K562 (cell line): ENCODE data around the gene SLC44A1. TPM values are rescaled to one million over a fixed set of nuclear protein-coding genes. Genes with fewer than 3 reads are reported as not detected.

Source experiments
- ATAC-seq: fragments of 200-7000 bp; cut with Tn5 transposase; 3 replicates; pipeline ENCODE4 v1.9.1; 2020; ENCODE audit warnings: moderate library complexity
- BruUV-seq: library from RNA; stranded (reverse); fragments of 400-500 nt; replicated peaks from 2 replicates; lab custom pipeline; 2021; lab: Mats Ljungman, UMichigan
- CTCF ChIA-PET: fragments of 300-600 bp; formaldehyde crosslinking; extraction: SDS; loops from one replicate; lab custom pipeline; 2021; ENCODE audit warnings: low intra/inter-chr PET ratio; lab: Yijun Ruan, JAX
- POLR2A ChIA-PET: fragments of 300-600, 350-650 bp; sonication (Branson Sonifier 250); formaldehyde crosslinking; extraction: SDS; loops from one replicate; lab custom pipeline; 2021; ENCODE audit warnings: antibody characterized with exemption, inconsistent platforms; lab: Yijun Ruan, JAX
- DNase-seq, 4 experiments: peaks; one replicate each; pipeline versions ENCODE4 v3.0.0 to v3.0.0-alpha.2; 2011 to 2018; ENCODE audit warnings: low spot score in 3 of 4, mixed read lengths in 3 of 4; ENCODE audit errors: extremely low read depth in 1 of 4
- FAIRE-seq: peaks from 2 replicates; lab custom pipeline; 2011; peaks lifted over from hg19 to GRCh38; lab: Jason Lieb, UNC
- H2AFZ ChIP-seq: 2 replicates; pipeline ENCODE4 v1.6.0; 2011; ENCODE audit warnings: low read depth, low read length, control low read depth, inconsistent platforms
- H3K27ac ChIP-seq: fragments of 200-600 bp; 3 replicates; pipeline ENCODE4 v1.8.0; 2011; ENCODE audit warnings: low read depth, mild to moderate bottlenecking, control low read depth, inconsistent platforms, low read length, moderate library complexity, mixed read lengths; ENCODE audit errors: extremely low read depth
- H3K27me3 ChIP-seq, 2 experiments: fragments of 300-600 bp in 1 of 2; 2 replicates in 1 of 2; 3 replicates in 1 of 2; pipeline versions ENCODE4 v1.6.0 to v1.8.0; 2011; ENCODE audit warnings: inconsistent platforms in 2 of 2, low read length in 2 of 2, mild to moderate bottlenecking in 1 of 2, mixed read lengths in 1 of 2, moderate library complexity in 1 of 2; ENCODE audit not compliant: control insufficient read depth in 2 of 2, insufficient read depth in 2 of 2
- H3K36me3 ChIP-seq: fragments of 300-600 bp; 3 replicates; pipeline ENCODE4 v1.8.0; 2011; ENCODE audit warnings: mild to moderate bottlenecking, low read length, inconsistent platforms; ENCODE audit not compliant: control insufficient read depth, insufficient read depth
- H3K4me1 ChIP-seq, 2 experiments: fragments of 200-600 bp in 1 of 2; replicated peaks in 1 of 2; 2 replicates in 1 of 2; 3 replicates in 1 of 2; pipeline versions ENCODE4 v1.5.1 to v1.8.0; 2011; ENCODE audit warnings: inconsistent platforms in 2 of 2, low read length in 2 of 2, mild to moderate bottlenecking in 1 of 2, mixed read lengths in 1 of 2, moderate library complexity in 1 of 2; ENCODE audit not compliant: control insufficient read depth in 2 of 2, insufficient read depth in 2 of 2
- H3K4me2 ChIP-seq: 2 replicates; pipeline ENCODE4 v1.6.1; 2011; ENCODE audit warnings: low read length, control low read depth, inconsistent platforms, mixed read lengths; ENCODE audit not compliant: insufficient read depth
- H3K4me3 ChIP-seq: fragments of 200-600 bp; sonication (generic), shearing (Covaris generic); 2 replicates; pipeline ENCODE4 v1.5.1; 2016; ENCODE audit warnings: control low read depth, inconsistent platforms
- H3K79me2 ChIP-seq: fragments of 200-600 bp; 3 replicates; pipeline ENCODE4 v1.8.0; 2011; ENCODE audit warnings: low read length, inconsistent platforms; ENCODE audit not compliant: control insufficient read depth, insufficient read depth
- H3K9ac ChIP-seq, 2 experiments: 2 replicates each; pipeline versions ENCODE4 v1.6.0 to v1.6.1; 2011; ENCODE audit warnings: low read depth in 2 of 2, low read length in 2 of 2, control low read depth in 1 of 2, inconsistent platforms in 1 of 2, mild to moderate bottlenecking in 1 of 2, mixed read lengths in 1 of 2; ENCODE audit not compliant: insufficient read depth in 1 of 2
- H3K9me1 ChIP-seq: one replicate; pipeline ENCODE4 v1.6.0; 2011; ENCODE audit warnings: inconsistent platforms, mild to moderate bottlenecking, low read length, moderate library complexity; ENCODE audit not compliant: control insufficient read depth, insufficient read depth
- H3K9me3 ChIP-seq: replicated peaks from 2 replicates; pipeline ENCODE4 v1.5.1; 2011; ENCODE audit warnings: low read depth, low read length, inconsistent platforms; ENCODE audit not compliant: control insufficient read depth, insufficient read depth
- H4K20me1 ChIP-seq: replicated peaks from 2 replicates; pipeline ENCODE4 v1.6.1; 2011; ENCODE audit warnings: low read length, inconsistent platforms, mixed read lengths; ENCODE audit not compliant: control insufficient read depth, insufficient read depth
- MAFK ChIP-seq: IDR thresholded peaks from 2 replicates; pipeline ENCODE4 v1.6.1; 2011; ENCODE audit warnings: low read length, improper control_type of control experiment
- RAD21 ChIP-seq, 2 experiments: fragments of 250-450 bp in 1 of 2; fragments of 450-650 bp in 1 of 2; sonication (Bioruptor Pico) in 1 of 2; formaldehyde crosslinking in 1 of 2; IDR thresholded peaks in 1 of 2; conservative IDR thresholded peaks in 1 of 2; 2 replicates each; pipeline versions ENCODE4 v1.4.0 to v1.8.0; 2020 to 2022; ENCODE audit warnings: mild to moderate bottlenecking in 2 of 2, moderate library complexity in 1 of 2
- WGBS: fragments of 100-300 bp; shearing (Covaris generic); methylation state at CpG from one replicate; pipeline ENCODE4 v1.1.6; 2016; ENCODE audit warnings: low coverage, mixed read lengths; ENCODE audit not compliant: insufficient coverage; ENCODE audit errors: missing lambda C conversion rate; 5-methylcytosine and 5-hydroxymethylcytosine counted together
- in situ Hi-C: fragments of 300-500 bp; cut with MboI; formaldehyde crosslinking; loops from 4 replicates; pipeline ENCODE4 v1.15.0; 2018; ENCODE audit warnings: inconsistent platforms, mixed read lengths
- intact Hi-C: fragments of 100-400 bp; cut with micrococcal nuclease; formaldehyde crosslinking; loops from 2 replicates; pipeline ENCODE4 v1.14.2; 2022
- polyA plus RNA-seq, 8 experiments: library from polyadenylated mRNA; depleted of rRNA in 4 of 8; stranded (reverse) in 5 of 8; unstranded in 3 of 8; fragments of >200 nt; fragmentation: Nextera tagmentation in 2 of 8; fragmentation: Illumina TruSeq in 1 of 8; extraction: Ambion mirVana in 2 of 8; extraction: Trizol in 1 of 8; gene quantifications; 2 replicates each; pipeline versions ENCODE4 v1.2.1 to v1.2.3, GENCODE V29; 2011 to 2014; ENCODE audit warnings: inconsistent platforms in 1 of 8, missing spikeins in 1 of 8
- total RNA-seq, 7 experiments: library from RNA; depleted of rRNA in 6 of 7; stranded (reverse); fragments of >200 nt in 6 of 7; fragmentation: Illumina TruSeq in 2 of 7; extraction: Trizol in 2 of 7; gene quantifications; 2 replicates each; pipeline versions ENCODE4 v1.2.1 to v1.2.3, GENCODE V29; 2011 to 2021; ENCODE audit warnings: low replicate concordance in 1 of 7
- TF ChIP-seq, protein P1 (sequence below): sonication (generic); formaldehyde crosslinking; IDR thresholded peaks from 2 replicates; pipeline ENCODE4 v1.8.0; 2022; ENCODE audit warnings: missing genetic modification reagents, mild to moderate bottlenecking, borderline replicate concordance
- TF ChIP-seq, protein P2 (sequence below), 3 experiments: IDR thresholded peaks in 2 of 3; conservative IDR thresholded peaks in 1 of 3; 2 replicates each; pipeline ENCODE4 v1.5.1; 2011 to 2012; ENCODE audit warnings: low read length in 3 of 3, mild to moderate bottlenecking in 3 of 3, control low read depth in 2 of 3, improper control_type of control experiment in 1 of 3, inconsistent platforms in 1 of 3, low read depth in 1 of 3, mixed read lengths in 1 of 3, moderate library complexity in 1 of 3; ENCODE audit not compliant: insufficient read depth in 2 of 3
- TF ChIP-seq, protein P3 (sequence below): fragments of 450-650 bp; formaldehyde crosslinking; IDR thresholded peaks from 2 replicates; pipeline ENCODE4 v1.4.0; 2020; ENCODE audit warnings: mild to moderate bottlenecking, moderate library complexity
- TF ChIP-seq, protein P4 (sequence below), 2 experiments: fragments of 450-650 bp; formaldehyde crosslinking in 1 of 2; IDR thresholded peaks; 2 replicates each; pipeline versions ENCODE4 v1.4.0 to v1.6.1; 2014 to 2020; ENCODE audit warnings: mild to moderate bottlenecking in 2 of 2, borderline replicate concordance in 1 of 2, low read depth in 1 of 2

Gene SLC44A1
- total and polyA plus RNA-seq, 9 of the 15 experiments (the other 6 are each of a cell fraction or from before 2014, with no cell fraction given) = 0.11 to 0.59 (median 0.30) TPM

DNA sequence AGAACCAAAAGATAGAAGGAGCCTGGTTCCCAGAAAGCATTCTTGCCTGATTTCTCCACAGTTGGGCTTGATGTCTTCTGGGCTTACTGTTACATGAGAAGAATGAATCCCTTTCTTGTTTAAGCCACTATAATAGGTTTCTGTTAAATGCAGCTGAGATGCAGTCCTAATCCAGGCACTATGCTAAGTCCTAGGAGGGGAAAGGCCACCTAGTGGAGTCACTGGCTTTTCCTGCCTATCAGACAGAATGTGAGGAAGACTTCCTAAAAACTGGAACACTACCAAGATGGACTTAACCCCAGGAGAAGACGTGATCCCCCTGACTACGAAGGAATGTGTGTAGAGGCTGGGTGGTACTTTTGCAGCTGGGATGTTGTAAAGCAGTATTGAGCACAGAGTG is 169.1 kb downstream of the SLC44A1 start:
- no TSS peak for BruUV-seq
- Histone ChIP-seq H3K27ac (no peak overlapping the region), H3K36me3 (no peaks in the 10 kb centered on the region), H3K9ac (no peak overlapping the region), H3K4me2 (no peak overlapping the region), H3K4me3 (no peak overlapping the region), H3K27me3 (peaks cover 0 to 3% of the 10 kb centered on the region in 2 experiments; a peak in 1 of 5 replicates), H4K20me1 (no peaks in the 10 kb centered on the region), H3K4me1 (no peaks in the 10 kb centered on the region), H2AFZ (no peak overlapping the region), H3K79me2 (no peaks in the 10 kb centered on the region), H3K9me1 (no peaks in the 10 kb centered on the region), H3K9me3 (no peaks in the 10 kb centered on the region)
- ChIA-PET POLR2A (no interaction called here), CTCF (no interaction called here)
- ATAC-seq (peak; percentile 72), DNase-seq (peak in 2 of 4 experiments; percentile 10 to 13), FAIRE-seq (no peak)
- in situ Hi-C loops (loop anchor here (10.0 kb wide), 1 partner anchor 549 kb away; no protein-coding TSS in a partner anchor), intact Hi-C loops (loop anchor here (2.0 kb wide), 1 partner anchor 633 kb away; no protein-coding TSS in a partner anchor)
- 0% methylated on average over 2 of the region's 2 CpGs for WGBS
- TF ChIP-seq, protein P1, sequence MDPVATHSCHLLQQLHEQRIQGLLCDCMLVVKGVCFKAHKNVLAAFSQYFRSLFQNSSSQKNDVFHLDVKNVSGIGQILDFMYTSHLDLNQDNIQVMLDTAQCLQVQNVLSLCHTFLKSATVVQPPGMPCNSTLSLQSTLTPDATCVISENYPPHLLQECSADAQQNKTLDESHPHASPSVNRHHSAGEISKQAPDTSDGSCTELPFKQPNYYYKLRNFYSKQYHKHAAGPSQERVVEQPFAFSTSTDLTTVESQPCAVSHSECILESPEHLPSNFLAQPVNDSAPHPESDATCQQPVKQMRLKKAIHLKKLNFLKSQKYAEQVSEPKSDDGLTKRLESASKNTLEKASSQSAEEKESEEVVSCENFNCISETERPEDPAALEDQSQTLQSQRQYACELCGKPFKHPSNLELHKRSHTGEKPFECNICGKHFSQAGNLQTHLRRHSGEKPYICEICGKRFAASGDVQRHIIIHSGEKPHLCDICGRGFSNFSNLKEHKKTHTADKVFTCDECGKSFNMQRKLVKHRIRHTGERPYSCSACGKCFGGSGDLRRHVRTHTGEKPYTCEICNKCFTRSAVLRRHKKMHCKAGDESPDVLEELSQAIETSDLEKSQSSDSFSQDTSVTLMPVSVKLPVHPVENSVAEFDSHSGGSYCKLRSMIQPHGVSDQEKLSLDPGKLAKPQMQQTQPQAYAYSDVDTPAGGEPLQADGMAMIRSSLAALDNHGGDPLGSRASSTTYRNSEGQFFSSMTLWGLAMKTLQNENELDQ = no peak
- TF ChIP-seq, protein P2, sequence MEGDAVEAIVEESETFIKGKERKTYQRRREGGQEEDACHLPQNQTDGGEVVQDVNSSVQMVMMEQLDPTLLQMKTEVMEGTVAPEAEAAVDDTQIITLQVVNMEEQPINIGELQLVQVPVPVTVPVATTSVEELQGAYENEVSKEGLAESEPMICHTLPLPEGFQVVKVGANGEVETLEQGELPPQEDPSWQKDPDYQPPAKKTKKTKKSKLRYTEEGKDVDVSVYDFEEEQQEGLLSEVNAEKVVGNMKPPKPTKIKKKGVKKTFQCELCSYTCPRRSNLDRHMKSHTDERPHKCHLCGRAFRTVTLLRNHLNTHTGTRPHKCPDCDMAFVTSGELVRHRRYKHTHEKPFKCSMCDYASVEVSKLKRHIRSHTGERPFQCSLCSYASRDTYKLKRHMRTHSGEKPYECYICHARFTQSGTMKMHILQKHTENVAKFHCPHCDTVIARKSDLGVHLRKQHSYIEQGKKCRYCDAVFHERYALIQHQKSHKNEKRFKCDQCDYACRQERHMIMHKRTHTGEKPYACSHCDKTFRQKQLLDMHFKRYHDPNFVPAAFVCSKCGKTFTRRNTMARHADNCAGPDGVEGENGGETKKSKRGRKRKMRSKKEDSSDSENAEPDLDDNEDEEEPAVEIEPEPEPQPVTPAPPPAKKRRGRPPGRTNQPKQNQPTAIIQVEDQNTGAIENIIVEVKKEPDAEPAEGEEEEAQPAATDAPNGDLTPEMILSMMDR (IDR thresholded peaks at IDR 0.05 in 2 of 3, conservative IDR thresholded peaks at IDR 0.05 in 1 of 3; ENCODE audit: insufficient read depth in 2 of 3, low read depth in 1 of 3, low read length in 3 of 3) = peak in 2 of 3 experiments; percentile 16 to 31; a peak in 2 of 6 replicates
- TF ChIP-seq, protein P3, sequence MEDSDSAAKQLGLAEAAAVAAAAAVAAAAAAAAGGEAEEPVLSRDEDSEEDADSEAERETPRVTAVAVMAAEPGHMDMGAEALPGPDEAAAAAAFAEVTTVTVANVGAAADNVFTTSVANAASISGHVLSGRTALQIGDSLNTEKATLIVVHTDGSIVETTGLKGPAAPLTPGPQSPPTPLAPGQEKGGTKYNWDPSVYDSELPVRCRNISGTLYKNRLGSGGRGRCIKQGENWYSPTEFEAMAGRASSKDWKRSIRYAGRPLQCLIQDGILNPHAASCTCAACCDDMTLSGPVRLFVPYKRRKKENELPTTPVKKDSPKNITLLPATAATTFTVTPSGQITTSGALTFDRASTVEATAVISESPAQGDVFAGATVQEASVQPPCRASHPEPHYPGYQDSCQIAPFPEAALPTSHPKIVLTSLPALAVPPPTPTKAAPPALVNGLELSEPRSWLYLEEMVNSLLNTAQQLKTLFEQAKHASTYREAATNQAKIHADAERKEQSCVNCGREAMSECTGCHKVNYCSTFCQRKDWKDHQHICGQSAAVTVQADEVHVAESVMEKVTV (CRISPR knock-in tag) = peak; percentile 33; the same call in 1 of the 2 replicates
- TF ChIP-seq MAFK (no peak), RAD21 (CRISPR knock-in tag; conservative IDR thresholded peaks at IDR 0.05 in 1 of 2, IDR thresholded peaks at IDR 0.05 in 1 of 2) (peak; percentile 55 to 75)
- TF ChIP-seq, protein P4, sequence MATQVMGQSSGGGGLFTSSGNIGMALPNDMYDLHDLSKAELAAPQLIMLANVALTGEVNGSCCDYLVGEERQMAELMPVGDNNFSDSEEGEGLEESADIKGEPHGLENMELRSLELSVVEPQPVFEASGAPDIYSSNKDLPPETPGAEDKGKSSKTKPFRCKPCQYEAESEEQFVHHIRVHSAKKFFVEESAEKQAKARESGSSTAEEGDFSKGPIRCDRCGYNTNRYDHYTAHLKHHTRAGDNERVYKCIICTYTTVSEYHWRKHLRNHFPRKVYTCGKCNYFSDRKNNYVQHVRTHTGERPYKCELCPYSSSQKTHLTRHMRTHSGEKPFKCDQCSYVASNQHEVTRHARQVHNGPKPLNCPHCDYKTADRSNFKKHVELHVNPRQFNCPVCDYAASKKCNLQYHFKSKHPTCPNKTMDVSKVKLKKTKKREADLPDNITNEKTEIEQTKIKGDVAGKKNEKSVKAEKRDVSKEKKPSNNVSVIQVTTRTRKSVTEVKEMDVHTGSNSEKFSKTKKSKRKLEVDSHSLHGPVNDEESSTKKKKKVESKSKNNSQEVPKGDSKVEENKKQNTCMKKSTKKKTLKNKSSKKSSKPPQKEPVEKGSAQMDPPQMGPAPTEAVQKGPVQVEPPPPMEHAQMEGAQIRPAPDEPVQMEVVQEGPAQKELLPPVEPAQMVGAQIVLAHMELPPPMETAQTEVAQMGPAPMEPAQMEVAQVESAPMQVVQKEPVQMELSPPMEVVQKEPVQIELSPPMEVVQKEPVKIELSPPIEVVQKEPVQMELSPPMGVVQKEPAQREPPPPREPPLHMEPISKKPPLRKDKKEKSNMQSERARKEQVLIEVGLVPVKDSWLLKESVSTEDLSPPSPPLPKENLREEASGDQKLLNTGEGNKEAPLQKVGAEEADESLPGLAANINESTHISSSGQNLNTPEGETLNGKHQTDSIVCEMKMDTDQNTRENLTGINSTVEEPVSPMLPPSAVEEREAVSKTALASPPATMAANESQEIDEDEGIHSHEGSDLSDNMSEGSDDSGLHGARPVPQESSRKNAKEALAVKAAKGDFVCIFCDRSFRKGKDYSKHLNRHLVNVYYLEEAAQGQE (IDR thresholded peaks at IDR 0.05; ENCODE audit: borderline replicate concordance) = peak; percentile 19; the same call in 1 of the 2 replicates
- TF ChIP-seq, protein P4 (CRISPR knock-in tag; IDR thresholded peaks at IDR 0.05; ENCODE audit: low read depth) = no peak
